LNCaP clone FGC (cell line): ENCODE data around the gene NFIC.
A peak's percentile ranks its signal among the peaks of the same experiment; 100 is the strongest.
"Not testable (repeated sequence)": the region's sequence is repeated elsewhere in the genome, so short reads cannot be mapped to it uniquely, and the experiment has no call there.

Experiments used
- DNase-seq: peaks from one replicate; pipeline ENCODE4 v3.0.0-alpha.2; 2011; ENCODE audit warnings: low read depth
- H3K4me3 ChIP-seq: 2 replicates; pipeline ENCODE4 v1.5.1; 2011; ENCODE audit warnings: mild to moderate bottlenecking, low read depth, low read length, control low read depth
- CTCF ChIP-seq: IDR thresholded peaks from 2 replicates; pipeline ENCODE4 v1.5.1; 2012; ENCODE audit warnings: mild to moderate bottlenecking; ENCODE audit not compliant: control insufficient read depth, insufficient read depth; ENCODE audit errors: extremely low read depth

The NFIC gene

DNA sequence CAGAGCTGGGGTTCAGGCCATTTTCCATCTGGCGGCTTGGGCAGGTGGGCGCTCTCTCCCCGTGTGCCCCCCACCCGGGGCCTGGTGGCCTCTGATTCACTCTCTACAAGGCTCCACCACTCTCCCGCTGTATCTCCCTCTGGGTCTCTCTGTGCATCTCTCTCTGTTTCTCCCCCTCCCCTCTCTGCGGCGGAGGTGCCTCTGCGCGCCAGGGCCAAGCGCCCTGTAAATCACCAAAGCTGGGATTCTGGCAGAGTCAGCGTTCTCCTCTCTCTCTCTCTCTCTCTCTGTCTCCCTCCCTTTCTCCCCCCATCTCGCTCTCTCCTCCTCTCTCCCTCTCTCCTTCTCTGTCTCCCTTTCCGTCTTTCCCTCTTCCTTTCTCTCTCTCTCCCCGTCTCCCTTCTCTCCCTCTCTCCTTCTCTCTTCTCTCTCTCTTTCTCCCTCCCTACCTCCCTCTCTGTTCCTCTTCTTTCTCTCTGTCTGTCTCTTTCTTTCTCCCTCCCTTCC lies 3.9 kb downstream of the NFIC start:
- DNase-seq: no peak
- no peak overlapping the region for H3K4me3 ChIP-seq
- TF ChIP-seq CTCF: no peak

DNA sequence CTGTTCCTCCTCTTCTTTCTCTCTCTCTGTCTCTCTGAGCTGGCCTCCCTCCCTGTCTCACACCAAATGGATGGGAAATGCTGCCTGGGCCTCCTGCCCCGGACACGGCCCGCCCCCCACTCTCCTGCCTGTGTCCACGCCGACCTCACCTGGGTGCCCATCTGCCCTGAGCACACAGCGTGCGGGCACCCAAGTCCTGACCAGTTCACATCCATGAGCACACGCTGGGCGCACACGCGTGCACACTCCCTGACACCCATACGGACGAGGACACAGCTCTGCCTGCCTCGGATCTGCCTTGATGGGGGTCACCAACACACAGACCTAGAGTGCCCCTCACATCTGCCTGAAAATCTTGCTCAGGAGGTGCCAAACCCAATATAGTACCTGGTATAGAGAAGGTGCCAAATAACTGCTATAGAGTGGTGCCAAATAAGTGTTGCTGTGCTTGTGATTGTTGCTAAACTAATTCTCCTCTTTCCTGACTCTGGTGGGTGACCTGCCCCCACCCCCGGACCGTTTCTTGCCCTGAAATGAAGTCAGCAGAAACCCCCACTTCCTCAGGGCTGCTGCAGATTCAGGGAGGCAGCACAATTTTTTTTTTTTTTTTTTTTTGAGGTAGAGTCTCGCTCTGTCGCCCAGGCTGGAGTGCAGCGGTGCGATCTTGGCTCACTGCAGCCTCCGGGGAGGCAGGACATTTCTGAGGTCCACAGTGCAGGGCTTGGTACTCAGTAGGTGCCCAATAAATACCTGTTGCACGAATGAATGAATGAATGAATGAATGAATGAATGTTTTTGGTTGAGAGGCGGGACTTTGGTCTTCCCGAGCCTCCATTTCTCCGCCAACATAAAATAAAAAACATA lies 4.6 kb downstream of the NFIC start:
- DNase-seq: no peak
- no peak overlapping the region for H3K4me3 ChIP-seq
- no peak for TF ChIP-seq CTCF

DNA sequence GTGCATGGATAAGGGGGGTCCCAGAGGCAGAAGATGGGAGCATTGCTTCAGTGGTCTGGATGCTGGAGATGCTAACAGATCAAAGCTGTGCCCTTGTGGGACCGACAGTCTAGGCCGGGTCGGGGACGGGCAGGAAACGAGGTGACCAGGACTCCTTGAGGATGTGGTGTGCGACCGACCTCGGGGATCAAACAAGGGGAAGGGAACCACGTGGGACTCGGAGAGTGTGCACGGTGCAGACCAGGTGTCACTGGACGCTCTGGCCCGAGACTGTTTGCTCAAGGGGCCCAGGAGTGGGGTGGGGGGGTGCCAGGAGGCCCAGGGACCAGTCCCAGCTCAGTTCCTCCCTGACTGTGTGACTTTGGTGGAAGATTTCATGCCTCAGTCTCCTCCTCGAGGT lies 6.0 kb downstream of the NFIC start:
- no peak for DNase-seq
- H3K4me3 ChIP-seq: no peak overlapping the region
- TF ChIP-seq CTCF: no peak

DNA sequence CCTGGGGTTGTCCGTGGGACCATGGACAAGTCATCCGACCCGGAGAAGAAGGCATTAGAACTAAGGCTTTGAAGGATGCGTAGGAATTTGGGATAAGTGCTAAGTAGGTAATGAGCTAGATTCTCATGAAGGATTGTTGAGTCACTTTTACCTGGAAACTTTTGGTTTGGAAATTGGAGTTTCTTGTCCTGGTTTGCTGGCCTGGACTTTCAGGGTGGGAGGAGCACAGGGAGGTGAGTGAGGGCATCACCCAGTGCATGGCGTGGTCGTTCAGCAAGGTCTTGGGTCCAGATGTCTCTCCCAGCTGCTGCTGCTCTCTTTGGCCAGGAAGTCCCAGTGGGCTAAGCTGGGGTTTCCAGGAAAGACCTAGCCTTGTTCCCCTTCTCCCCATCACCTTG lies 7.6 kb downstream of the NFIC start:
- H3K4me3 ChIP-seq: no peak overlapping the region
- no peak for DNase-seq
- TF ChIP-seq CTCF: no peak

DNA sequence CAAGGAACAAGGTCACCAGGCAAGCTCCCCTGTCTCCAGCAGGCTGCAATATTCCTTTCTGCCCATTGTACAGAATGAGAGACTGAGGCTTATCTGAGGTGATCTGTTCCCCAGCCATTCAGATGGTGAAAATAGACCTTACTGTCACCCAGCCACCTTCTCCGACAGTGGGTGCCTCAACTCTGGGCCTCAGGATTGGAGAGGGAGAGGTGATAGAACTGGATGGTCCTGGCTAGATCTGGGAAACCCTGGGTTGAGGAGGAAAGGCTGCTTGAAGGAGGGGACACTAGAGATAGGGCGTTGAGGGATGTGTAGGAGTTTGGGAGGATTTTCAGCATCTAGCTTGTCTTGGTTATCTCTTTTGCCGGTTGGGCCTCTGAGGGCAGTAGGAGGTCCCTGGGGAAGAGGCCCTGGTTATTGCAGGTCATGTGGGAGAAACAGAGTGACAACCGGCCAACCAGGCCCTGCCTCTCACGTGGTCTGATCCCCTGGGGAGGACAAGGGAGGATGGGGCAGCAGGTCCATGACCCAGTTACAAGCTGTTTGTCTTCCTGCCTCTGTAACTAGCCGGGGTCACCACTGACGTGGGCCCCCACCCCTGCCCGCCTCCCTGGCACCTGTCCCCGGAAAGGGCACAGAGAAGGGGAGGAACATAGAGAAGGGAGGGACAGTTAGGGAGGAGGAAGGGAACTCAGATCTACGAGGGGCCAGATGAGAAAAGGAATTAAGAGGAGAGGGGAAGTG lies 8.2 kb downstream of the NFIC start:
- no peak overlapping the region for H3K4me3 ChIP-seq
- no peak for TF ChIP-seq CTCF
- peak; percentile 62 for DNase-seq

- TF ChIP-seq CTCF: no peak
- no peak for DNase-seq
Observed at GRCh38 chr19:3375221-3376090, 9.1 kb downstream of the NFIC start.

GRCh38 chr19:3376091-3376455 lies 9.7 kb downstream of the NFIC start:
- DNase-seq, H3K4me3 ChIP-seq: not testable (repeated sequence)

More at GRCh38 chr19:3375221-3376090, 9.1 kb downstream of the NFIC start:
- H3K4me3 ChIP-seq: no peak overlapping the region
